HL-60 (cell line): ENCODE measurements around the gene HIPK2.
"Not testable (repeated sequence)": the region's sequence is repeated elsewhere in the genome, so short reads cannot be mapped to it uniquely, and the experiment has no call there.

Source experiments
- DNase-seq, 2 experiments: peaks; one replicate each; pipeline ENCODE4 v3.0.0-alpha.2; 2010 to 2020; ENCODE audit warnings: low read depth in 1 of 2, low spot score in 1 of 2
- H3K27ac ChIP-seq: fragments of 250-450 bp; sonication (Bioruptor Pico); replicated peaks from 2 replicates; pipeline ENCODE4 v1.5.1; 2020; ENCODE audit warnings: mild to moderate bottlenecking, moderate library complexity
- H3K27me3 ChIP-seq: fragments of 250-450 bp; sonication (Bioruptor Pico); 2 replicates; pipeline ENCODE4 v1.5.1; 2021; ENCODE audit warnings: mild to moderate bottlenecking, moderate library complexity; ENCODE audit not compliant: insufficient read depth, poor library complexity, severe bottlenecking
- H3K4me3 ChIP-seq: replicated peaks from 2 replicates; pipeline ENCODE4 v1.5.1; 2011; ENCODE audit warnings: mild to moderate bottlenecking, control low read depth, low read length; ENCODE audit not compliant: insufficient read depth
- CTCF ChIP-seq: IDR thresholded peaks from one replicate; pipeline ENCODE4 v1.5.1; 2011; ENCODE audit warnings: low read length, control low read depth, inconsistent platforms; ENCODE audit not compliant: insufficient read depth
- GABPA ChIP-seq: IDR thresholded peaks from 2 replicates; pipeline ENCODE4 v1.6.1; 2012; ENCODE audit warnings: low read depth
- POLR2AphosphoS5 ChIP-seq: IDR thresholded peaks from 2 replicates; pipeline ENCODE4 v1.6.1; 2012; ENCODE audit warnings: low read depth
- REST ChIP-seq: IDR thresholded peaks from 2 replicates; pipeline ENCODE4 v1.6.1; 2012; ENCODE audit warnings: low read depth; ENCODE audit not compliant: insufficient replicate concordance
- SPI1 ChIP-seq: IDR thresholded peaks from 2 replicates; pipeline ENCODE4 v1.6.1; 2012; ENCODE audit warnings: low read depth, mild to moderate bottlenecking, borderline replicate concordance

The HIPK2 gene

GRCh38 chr7:139673230-139673629 lies 104.6 kb downstream of the HIPK2 start:
- no peak for DNase-seq
- Histone ChIP-seq H3K27ac (no peak overlapping the region), H3K4me3 (no peak overlapping the region), H3K27me3 (no peaks in the 10 kb centered on the region)
- TF ChIP-seq CTCF (no peak), GABPA (no peak), REST (no peak), POLR2AphosphoS5 (no peak), SPI1 (no peak)

GRCh38 chr7:139671967-139672366 lies 105.8 kb downstream of the HIPK2 start:
- Histone ChIP-seq H3K27me3 (no peaks in the 10 kb centered on the region), H3K4me3 (no peak overlapping the region), H3K27ac (no peak overlapping the region)
- TF ChIP-seq GABPA = no peak
- TF ChIP-seq CTCF = no peak
- TF ChIP-seq SPI1 = no peak
- no peak for TF ChIP-seq POLR2AphosphoS5
- no peak for TF ChIP-seq REST
- DNase-seq = no peak

GRCh38 chr7:139670662-139671061 lies 107.1 kb downstream of the HIPK2 start:
- not testable (repeated sequence) for H3K27ac ChIP-seq, DNase-seq, H3K27me3 ChIP-seq, H3K4me3 ChIP-seq

- no peak overlapping the region for H3K27ac ChIP-seq
- H3K4me3 ChIP-seq = no peak overlapping the region
- no peak for TF ChIP-seq SPI1
- H3K27me3 ChIP-seq = no peaks in the 10 kb centered on the region
- DNase-seq = no peak
Measured at GRCh38 chr7:139669106-139670061, 108.4 kb downstream of the HIPK2 start.

GRCh38 chr7:139667377-139667776 lies 110.4 kb downstream of the HIPK2 start:
- H3K27me3 ChIP-seq = no peaks in the 10 kb centered on the region
- DNase-seq = no peak
- no peak for TF ChIP-seq SPI1
- no peak for TF ChIP-seq CTCF
- TF ChIP-seq GABPA = no peak
- TF ChIP-seq POLR2AphosphoS5 = no peak
- TF ChIP-seq REST = no peak
- no peak overlapping the region for H3K27ac ChIP-seq
- no peak overlapping the region for H3K4me3 ChIP-seq
